Measurements from ENCODE around the gene BICD1.

DNA sequence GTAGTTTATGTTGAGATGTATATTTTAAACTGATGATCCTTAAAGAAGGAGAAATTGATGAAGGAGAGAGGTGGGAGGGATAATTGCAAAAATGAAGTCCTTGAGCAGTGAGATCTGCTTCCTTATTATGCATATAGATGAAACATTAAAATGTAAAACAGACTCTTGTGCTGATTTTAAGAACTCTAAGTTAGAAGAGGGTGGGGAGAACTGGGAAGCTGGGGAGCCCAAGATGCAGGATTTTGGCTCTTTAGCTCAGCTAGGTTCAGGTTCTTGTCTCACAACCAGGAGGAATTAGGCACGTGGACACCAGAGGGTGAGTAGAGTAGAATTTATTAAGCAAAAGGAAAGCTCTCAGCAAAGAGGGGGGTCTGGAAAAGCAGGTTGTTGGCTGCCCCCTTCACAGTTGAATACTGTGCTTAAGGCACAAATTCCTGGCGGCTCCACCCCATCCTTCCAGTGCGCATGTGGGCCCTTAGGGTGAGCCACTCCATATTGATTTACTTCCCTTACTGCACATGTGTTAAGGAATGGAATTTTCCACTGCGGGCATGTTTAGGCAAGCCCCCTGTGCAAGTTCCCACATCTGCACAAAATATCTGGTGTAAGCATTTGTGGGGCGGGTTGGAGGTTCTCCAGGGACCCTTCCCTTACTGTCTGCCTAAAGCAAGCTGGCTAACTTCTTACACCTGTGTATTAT is 141.9 kb downstream of the BICD1 start:
- TF ChIP-seq POLR2A (IDR thresholded peaks at IDR 0.05; ENCODE audit: low read depth, low read length) (no peak), POLR2AphosphoS5 (IDR thresholded peaks at IDR 0.05; ENCODE audit: low read depth, low read length) (no peak)

Data from GM12892 (cell line).